SK-N-SH (cell line): Measurements from ENCODE around the gene METRNL.

ENCODE experiments used
- CHD2 ChIP-seq: fragments of 150-350 bp; IDR thresholded peaks from 2 replicates; pipeline ENCODE4 v1.6.1; 2018; ENCODE audit warnings: low read length; ENCODE audit not compliant: partially characterized antibody
- EZH2phosphoT487 ChIP-seq: fragments of 200-600 bp; sonication (generic); IDR thresholded peaks from 2 replicates; pipeline ENCODE4 v1.6.1; 2017; ENCODE audit warnings: low read depth, mixed run types, mild to moderate bottlenecking, antibody characterized with exemption, moderate library complexity, borderline replicate concordance
- FOXM1 ChIP-seq: IDR thresholded peaks from 2 replicates; pipeline ENCODE4 v1.4.0; 2012; ENCODE audit warnings: low read depth, mild to moderate bottlenecking
- MEF2A ChIP-seq: IDR thresholded peaks from 2 replicates; pipeline ENCODE4 v1.4.0; 2012; ENCODE audit warnings: low read depth, borderline replicate concordance
- MXI1 ChIP-seq: IDR thresholded peaks from 2 replicates; pipeline ENCODE4 v1.6.1; 2012; ENCODE audit warnings: mild to moderate bottlenecking, low read depth, low read length, improper control_type of control experiment
- NFIC ChIP-seq: IDR thresholded peaks from 2 replicates; pipeline ENCODE4 v1.4.0; 2012; ENCODE audit warnings: borderline replicate concordance
- POLR2AphosphoS5 ChIP-seq: IDR thresholded peaks from 2 replicates; pipeline ENCODE4 v1.6.1; 2012; ENCODE audit warnings: low read depth, low read length
- TAF1 ChIP-seq: IDR thresholded peaks from 2 replicates; pipeline ENCODE4 v1.6.1; 2012; ENCODE audit warnings: low read depth, mild to moderate bottlenecking, low read length, moderate library complexity, borderline replicate concordance
- YY1 ChIP-seq: IDR thresholded peaks from 2 replicates; pipeline ENCODE4 v1.4.0; 2012; ENCODE audit warnings: low read depth, mild to moderate bottlenecking
- TF ChIP-seq, protein P1 (sequence below): fragments of 200-600 bp; sonication (generic); IDR thresholded peaks from 2 replicates; pipeline ENCODE4 v1.6.1; 2017; ENCODE audit warnings: antibody characterized with exemption, mild to moderate bottlenecking, moderate library complexity
- TF ChIP-seq, protein P2 (sequence below): IDR thresholded peaks from 2 replicates; pipeline ENCODE4 v1.4.0; 2012; ENCODE audit warnings: low read depth, borderline replicate concordance
- TF ChIP-seq, protein P3 (sequence below): IDR thresholded peaks from 2 replicates; pipeline ENCODE4 v1.4.0; 2012; ENCODE audit warnings: low read depth, borderline replicate concordance
- TF ChIP-seq, protein P4 (sequence below): fragments of 150-350 bp; IDR thresholded peaks from 2 replicates; pipeline ENCODE4 v1.6.1; 2017; ENCODE audit warnings: antibody characterized with exemption, low read length, low read depth, borderline replicate concordance

DNA sequence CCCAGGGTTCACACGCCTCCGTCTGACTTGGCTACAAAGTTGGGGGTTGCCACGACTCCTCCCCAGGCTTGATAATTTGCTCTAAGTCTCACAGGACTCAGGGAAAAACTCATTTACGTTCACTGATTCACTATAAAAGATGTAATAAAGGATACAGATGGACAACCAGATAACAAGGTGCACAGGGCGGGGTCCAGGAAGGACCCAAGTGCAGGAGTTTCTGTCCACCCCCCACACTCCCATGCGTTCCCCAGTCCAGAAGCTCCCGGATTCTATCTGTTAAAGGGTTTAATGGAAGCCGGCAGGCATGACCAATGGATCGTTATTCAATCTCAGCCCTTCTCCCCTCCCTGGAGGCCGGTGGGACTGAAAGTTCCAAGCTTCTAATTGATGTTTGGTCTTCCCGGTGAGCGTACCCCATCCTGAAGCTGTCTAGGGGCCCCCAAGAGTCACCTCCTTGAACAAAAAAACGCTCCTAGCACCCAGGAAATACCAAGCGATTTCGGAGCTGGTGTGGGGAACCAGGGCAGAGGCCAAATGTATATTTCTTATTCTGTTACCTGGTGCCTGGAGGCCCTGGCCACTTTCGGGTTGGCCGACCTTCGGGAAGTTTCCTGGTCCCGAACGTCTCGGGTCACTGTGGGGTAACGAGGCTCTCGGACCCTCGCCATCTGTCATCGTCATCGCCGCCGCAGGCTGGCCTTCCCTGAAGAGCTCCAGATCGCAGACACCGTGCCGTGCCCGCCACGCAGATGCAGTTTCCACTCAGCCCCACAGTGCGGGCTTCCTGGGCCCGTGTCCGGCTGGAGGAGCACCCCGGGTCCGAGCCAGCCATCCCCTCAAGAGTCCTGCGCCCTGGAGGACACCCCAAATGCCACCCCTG lies 13.5 kb upstream of the METRNL start:
- TF ChIP-seq NFIC (no peak), EZH2phosphoT487 (no peak), POLR2AphosphoS5 (no peak), FOXM1 (no peak), CHD2 (no peak), MEF2A (no peak), YY1 (no peak), TAF1 (no peak), MXI1 (no peak)
- TF ChIP-seq, protein P1, sequence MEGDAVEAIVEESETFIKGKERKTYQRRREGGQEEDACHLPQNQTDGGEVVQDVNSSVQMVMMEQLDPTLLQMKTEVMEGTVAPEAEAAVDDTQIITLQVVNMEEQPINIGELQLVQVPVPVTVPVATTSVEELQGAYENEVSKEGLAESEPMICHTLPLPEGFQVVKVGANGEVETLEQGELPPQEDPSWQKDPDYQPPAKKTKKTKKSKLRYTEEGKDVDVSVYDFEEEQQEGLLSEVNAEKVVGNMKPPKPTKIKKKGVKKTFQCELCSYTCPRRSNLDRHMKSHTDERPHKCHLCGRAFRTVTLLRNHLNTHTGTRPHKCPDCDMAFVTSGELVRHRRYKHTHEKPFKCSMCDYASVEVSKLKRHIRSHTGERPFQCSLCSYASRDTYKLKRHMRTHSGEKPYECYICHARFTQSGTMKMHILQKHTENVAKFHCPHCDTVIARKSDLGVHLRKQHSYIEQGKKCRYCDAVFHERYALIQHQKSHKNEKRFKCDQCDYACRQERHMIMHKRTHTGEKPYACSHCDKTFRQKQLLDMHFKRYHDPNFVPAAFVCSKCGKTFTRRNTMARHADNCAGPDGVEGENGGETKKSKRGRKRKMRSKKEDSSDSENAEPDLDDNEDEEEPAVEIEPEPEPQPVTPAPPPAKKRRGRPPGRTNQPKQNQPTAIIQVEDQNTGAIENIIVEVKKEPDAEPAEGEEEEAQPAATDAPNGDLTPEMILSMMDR, result no peak
- TF ChIP-seq, protein P2, sequence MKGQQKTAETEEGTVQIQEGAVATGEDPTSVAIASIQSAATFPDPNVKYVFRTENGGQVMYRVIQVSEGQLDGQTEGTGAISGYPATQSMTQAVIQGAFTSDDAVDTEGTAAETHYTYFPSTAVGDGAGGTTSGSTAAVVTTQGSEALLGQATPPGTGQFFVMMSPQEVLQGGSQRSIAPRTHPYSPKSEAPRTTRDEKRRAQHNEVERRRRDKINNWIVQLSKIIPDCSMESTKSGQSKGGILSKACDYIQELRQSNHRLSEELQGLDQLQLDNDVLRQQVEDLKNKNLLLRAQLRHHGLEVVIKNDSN, result no peak
- TF ChIP-seq, protein P3, sequence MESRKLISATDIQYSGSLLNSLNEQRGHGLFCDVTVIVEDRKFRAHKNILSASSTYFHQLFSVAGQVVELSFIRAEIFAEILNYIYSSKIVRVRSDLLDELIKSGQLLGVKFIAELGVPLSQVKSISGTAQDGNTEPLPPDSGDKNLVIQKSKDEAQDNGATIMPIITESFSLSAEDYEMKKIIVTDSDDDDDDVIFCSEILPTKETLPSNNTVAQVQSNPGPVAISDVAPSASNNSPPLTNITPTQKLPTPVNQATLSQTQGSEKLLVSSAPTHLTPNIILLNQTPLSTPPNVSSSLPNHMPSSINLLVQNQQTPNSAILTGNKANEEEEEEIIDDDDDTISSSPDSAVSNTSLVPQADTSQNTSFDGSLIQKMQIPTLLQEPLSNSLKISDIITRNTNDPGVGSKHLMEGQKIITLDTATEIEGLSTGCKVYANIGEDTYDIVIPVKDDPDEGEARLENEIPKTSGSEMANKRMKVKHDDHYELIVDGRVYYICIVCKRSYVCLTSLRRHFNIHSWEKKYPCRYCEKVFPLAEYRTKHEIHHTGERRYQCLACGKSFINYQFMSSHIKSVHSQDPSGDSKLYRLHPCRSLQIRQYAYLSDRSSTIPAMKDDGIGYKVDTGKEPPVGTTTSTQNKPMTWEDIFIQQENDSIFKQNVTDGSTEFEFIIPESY, result no peak
- TF ChIP-seq, protein P4, sequence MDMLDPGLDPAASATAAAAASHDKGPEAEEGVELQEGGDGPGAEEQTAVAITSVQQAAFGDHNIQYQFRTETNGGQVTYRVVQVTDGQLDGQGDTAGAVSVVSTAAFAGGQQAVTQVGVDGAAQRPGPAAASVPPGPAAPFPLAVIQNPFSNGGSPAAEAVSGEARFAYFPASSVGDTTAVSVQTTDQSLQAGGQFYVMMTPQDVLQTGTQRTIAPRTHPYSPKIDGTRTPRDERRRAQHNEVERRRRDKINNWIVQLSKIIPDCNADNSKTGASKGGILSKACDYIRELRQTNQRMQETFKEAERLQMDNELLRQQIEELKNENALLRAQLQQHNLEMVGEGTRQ, result no peak
